GM20000 (cell line): ENCODE results near the gene PARD6G.

Source experiments
- DNase-seq: peaks from one replicate; pipeline ENCODE4 v3.0.0; 2012; ENCODE audit warnings: low spot score
- CTCF ChIP-seq: IDR thresholded peaks from 2 replicates; pipeline ENCODE4 v1.5.1; 2012; ENCODE audit warnings: mild to moderate bottlenecking, control low read depth; ENCODE audit errors: extremely low read depth, missing control alignments

The PARD6G gene

DNA sequence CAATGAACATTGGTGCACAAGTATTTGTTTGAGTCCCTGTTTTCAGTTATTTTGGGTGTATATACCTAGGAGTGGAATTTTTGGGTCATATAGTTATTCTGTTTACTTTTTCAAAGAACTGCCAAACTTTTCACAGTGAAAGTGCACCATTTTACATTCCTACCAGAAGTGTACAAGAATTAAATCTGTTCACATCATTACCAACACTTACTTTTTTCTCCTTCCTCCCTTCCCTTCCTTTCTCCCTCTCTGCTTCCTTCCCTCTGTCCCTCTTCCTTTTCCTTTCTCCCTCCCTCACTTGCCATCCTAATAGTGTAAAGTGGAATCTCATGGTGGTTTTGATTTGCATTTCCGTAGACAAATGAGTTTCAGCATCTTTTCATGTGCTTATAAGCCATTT is 126.4 kb downstream of the PARD6G start:
- TF ChIP-seq CTCF = no peak
- DNase-seq = no peak

DNA sequence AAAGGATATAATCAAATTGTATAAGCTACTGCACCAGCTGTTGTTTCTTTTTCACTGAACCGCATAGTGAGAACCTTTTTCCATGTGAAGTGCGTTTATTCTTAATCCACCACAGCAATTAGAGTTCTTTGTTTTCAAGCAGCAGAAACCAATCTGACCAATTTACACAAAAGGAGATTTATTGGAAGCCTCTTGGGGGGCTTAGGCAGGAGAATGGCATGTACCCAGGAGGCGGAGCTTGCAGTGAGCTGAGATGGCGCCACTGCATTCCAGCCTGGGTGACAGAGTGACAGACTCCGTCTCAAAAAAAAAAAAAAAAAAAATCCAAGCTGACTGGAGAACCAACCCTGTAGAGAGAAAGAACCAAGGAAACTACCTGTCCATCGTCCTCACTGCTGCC is 128.2 kb downstream of the PARD6G start:
- no peak for DNase-seq
- TF ChIP-seq CTCF = no peak

DNA sequence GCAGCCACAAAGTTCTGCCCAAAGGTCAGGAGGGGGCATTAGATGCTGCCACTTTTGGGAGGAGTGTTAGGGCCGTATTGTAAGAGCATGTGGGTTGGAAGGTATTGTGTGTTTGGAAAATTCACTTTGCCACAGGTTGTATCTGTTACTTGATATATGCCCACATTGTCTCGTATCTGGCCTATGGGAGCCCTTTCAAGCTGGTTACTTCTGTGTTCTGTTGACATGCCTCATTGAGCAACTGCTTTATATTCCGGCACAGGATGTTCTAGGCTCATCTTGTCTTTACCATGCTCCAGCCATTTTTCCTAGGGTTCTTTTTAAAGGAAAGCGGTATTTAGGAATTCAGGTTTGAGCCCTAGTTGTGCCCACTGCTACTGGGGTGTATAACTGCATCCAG is 132.3 kb downstream of the PARD6G start:
- no peak for DNase-seq
- TF ChIP-seq CTCF = no peak

GRCh38 chr18:80112624-80113248 is 134.6 kb downstream of the PARD6G start:
- DNase-seq = no peak
- no peak for TF ChIP-seq CTCF

DNA sequence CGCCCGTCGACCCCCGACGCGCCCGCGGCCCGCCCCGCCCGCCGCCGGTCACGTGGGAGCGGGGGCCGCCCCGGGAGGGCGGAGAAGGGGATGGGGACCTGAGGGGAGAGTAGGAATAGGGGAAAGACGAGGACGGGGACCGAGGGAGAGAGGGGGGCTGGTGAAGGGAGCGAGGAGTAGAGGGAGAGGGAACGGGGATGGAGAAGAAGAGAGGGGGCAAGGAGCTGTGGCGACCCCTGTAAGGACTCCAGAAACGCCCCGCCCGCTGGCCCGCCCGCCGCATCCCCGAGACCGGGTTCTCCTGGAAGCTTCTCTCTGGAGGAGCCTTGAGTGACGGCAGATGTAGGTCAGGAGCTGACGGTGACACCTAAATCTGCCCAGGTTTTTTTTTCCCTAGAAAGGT is 137.6 kb downstream of the PARD6G start:
- TF ChIP-seq CTCF = no peak
- peak; percentile 73 for DNase-seq

DNA sequence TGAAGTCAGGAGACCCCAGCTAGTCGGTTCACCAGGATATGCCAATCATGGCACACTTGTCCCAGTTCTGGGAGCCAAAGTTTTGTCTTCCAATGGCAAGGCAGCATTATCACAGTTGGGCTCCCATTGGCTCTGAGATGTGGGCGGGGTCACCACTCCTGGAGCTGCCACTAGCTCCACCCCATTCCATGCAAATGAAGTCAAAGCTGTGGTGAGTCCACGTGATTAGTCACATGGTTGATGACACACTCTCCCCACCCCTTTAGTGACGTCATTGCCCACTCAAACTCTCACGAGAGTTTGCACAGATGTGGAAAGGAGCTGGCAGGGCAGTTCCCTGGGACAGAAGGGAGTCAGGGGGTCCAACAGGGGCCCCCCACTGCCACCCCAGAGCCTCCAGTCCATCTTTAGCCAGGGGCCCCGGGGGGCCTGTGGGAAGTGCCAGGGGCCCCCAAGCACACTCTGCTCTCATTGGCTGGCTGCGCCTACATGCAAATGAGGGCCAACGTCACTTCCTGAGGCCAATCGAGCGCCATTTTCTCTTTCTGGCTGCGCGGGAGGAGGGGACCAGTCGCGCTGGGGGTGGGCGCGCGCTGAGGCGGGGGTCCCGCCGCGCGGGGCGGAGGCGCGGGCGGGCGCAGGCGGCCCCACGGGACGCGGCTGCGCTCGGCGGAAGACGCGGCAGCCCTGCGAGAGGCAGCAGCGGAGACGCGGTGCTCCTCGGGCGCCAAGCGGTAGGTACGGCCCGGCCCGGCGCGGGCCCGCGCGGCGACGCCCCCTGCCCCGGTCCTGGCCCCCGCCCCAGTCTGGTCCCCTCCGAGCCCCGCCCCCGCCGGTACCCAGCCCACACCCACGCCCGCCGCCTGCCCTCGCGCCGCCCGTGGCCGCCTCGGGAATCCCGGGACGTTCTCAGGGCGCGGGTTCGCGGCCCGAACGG is 138.3 kb downstream of the PARD6G start, which contains the start of gene ADNP2:
Gene ADNP2, plus strand, starts transcription at position 524 of the 937 bp plus-strand sequence. CDS start 8,281 bp downstream, outside the sequence.
- DNase-seq = peak; percentile 91
- TF ChIP-seq CTCF = no peak

GRCh38 chr18:80108121-80108536 is 139.2 kb downstream of the PARD6G start:
- TF ChIP-seq CTCF = no peak
- DNase-seq = peak; percentile 21
